Esophagus squamous epithelium (tissue), 5 donors: ENCODE measurements around the gene STK40. TPM values are rescaled to one million over a fixed set of nuclear protein-coding genes. Genes with fewer than 3 reads are reported as not detected.
A peak's percentile ranks its signal among the peaks of the same experiment; 100 is the strongest.

ENCODE experiments used
- DNase-seq: peaks from one replicate; lab custom pipeline; 2025; lab: John Stamatoyannopoulos, UW
- H3K27ac ChIP-seq, 4 donors: fragments of 200-600 bp; sonication (generic); one replicate each; pipeline ENCODE4 v1.5.1; 2016 to 2019; ENCODE audit warnings: mild to moderate bottlenecking in 1 of 4
- H3K27me3 ChIP-seq, 4 donors: fragments of 200-600 bp; sonication (generic); 1 replicate in 3 of 4; 2 replicates in 1 of 4; pipeline versions ENCODE4 v1.5.1 to v1.6.0; 2017 to 2021; ENCODE audit warnings: antibody characterized with exemption in 1 of 4
- H3K36me3 ChIP-seq, 3 donors: fragments of 200-600 bp; sonication (generic); one replicate each; pipeline ENCODE4 v1.5.1; 2016 to 2019
- H3K4me1 ChIP-seq, 3 donors: fragments of 200-600 bp; sonication (generic); one replicate each; pipeline ENCODE4 v1.5.1; 2017 to 2019
- H3K4me3 ChIP-seq, 4 donors: fragments of 200-600 bp; sonication (generic); 1 replicate in 3 of 4; 2 replicates in 1 of 4; pipeline ENCODE4 v1.5.1; 2016 to 2019; ENCODE audit warnings: mild to moderate bottlenecking in 2 of 4, moderate library complexity in 1 of 4
- H3K9me3 ChIP-seq, 3 donors: fragments of 200-600 bp; sonication (generic); one replicate each; pipeline ENCODE4 v1.5.1; 2016 to 2019
- CTCF ChIP-seq, 6 experiments: fragments of 450-650 bp in 4 of 6; fragments of 200-600 bp in 2 of 6; sonication (generic) in 2 of 6; IDR thresholded peaks; one replicate each; pipeline ENCODE4 v1.5.1; 2016 to 2019; ENCODE audit warnings: antibody characterized with exemption in 6 of 6, mild to moderate bottlenecking in 4 of 6, moderate library complexity in 4 of 6
- POLR2A ChIP-seq, 4 donors: fragments of 450-650 bp; IDR thresholded peaks; one replicate each; pipeline ENCODE4 v1.6.1; 2017; ENCODE audit warnings: antibody characterized with exemption in 4 of 4, mild to moderate bottlenecking in 4 of 4, moderate library complexity in 3 of 4
- WGBS, 2 donors: methylation state at CpG; one replicate each; pipeline ENCODE4 v1.1.5; 2018; 5-methylcytosine and 5-hydroxymethylcytosine counted together
- intact Hi-C: fragments of 100-400 bp; cut with DNase I; formaldehyde crosslinking; loops from one replicate; pipeline ENCODE4 v1.15.0; 2022
- total RNA-seq, 4 donors: library from RNA; depleted of rRNA; stranded (reverse); fragments of >200 nt; gene quantifications; one replicate each; pipeline ENCODE4 v1.1.0, GENCODE V29; 2016
- donor health status: DM: yes; HTN: yes; CAD: no.

Gene STK40
- total RNA-seq, 4 donors from 2014 or later: 34.5 to 59.7 (median 42.3) TPM

DNA sequence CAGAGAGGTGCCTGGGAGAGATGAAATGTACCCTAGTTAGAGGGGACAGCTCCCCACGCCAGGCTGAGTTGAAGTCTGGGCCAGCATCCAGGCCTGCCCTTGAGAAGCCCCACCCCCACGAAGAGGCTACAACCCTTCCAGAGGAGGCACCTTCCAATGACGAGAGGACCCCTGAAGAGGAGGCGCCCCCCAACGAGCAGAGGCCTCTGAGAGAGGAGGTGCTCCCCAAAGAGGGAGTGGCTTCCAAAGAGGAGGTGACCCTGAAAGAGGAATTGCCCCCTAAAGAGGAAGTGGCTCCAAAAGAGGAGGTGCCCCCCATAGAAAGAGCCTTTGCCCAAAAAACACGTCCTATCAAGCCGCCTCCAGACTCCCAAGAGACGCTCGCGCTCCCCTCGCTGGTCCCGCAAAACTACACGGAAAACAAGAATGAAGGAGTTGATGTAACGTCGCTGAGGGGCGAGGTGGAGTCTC lies 65.4 kb downstream of the STK40 start:
- H3K27me3 ChIP-seq: peaks cover 0 to 7% (median 0%) of the 10 kb centered on the region in 4 donors
- H3K9me3 ChIP-seq: no peaks in the 10 kb centered on the region
- 50 to 55% methylated on average over 3 to 9 of the region's 16 CpGs for WGBS, 2 donors
- intact Hi-C loops: no loop called here
- peaks cover 14 to 43% (median 26%) of the 10 kb centered on the region in 3 donors for H3K4me1 ChIP-seq
- no peaks in the 10 kb centered on the region for H3K36me3 ChIP-seq
- peak overlapping the region in 3 of 4 donors; percentile 35 to 85 (median 76) for H3K4me3 ChIP-seq
- no peak for TF ChIP-seq POLR2A (IDR thresholded peaks at IDR 0.05)
- TF ChIP-seq CTCF (IDR thresholded peaks at IDR 0.05): no peak
- peak overlapping the region in 3 of 4 donors; percentile 78 to 93 (median 91) for H3K27ac ChIP-seq
- no peak for DNase-seq

GRCh38 chr1:36309397-36309796 lies 76.3 kb downstream of the STK40 start:
- no peaks in the 10 kb centered on the region for H3K9me3 ChIP-seq
- peaks cover 0 to 24% (median 0%) of the 10 kb centered on the region in 3 donors for H3K36me3 ChIP-seq
- H3K4me1 ChIP-seq: peaks cover 16 to 25% (median 17%) of the 10 kb centered on the region in 3 donors
- no peak for DNase-seq
- TF ChIP-seq CTCF (IDR thresholded peaks at IDR 0.05) (no peak), POLR2A (IDR thresholded peaks at IDR 0.05) (no peak)
- intact Hi-C loops: no loop called here
- 95 to 100% methylated on average over 6 to 7 of the region's 7 CpGs for WGBS, 2 donors
- H3K27me3 ChIP-seq: no peaks in the 10 kb centered on the region
- H3K4me3 ChIP-seq: no peak overlapping the region
- H3K27ac ChIP-seq: no peak overlapping the region

DNA sequence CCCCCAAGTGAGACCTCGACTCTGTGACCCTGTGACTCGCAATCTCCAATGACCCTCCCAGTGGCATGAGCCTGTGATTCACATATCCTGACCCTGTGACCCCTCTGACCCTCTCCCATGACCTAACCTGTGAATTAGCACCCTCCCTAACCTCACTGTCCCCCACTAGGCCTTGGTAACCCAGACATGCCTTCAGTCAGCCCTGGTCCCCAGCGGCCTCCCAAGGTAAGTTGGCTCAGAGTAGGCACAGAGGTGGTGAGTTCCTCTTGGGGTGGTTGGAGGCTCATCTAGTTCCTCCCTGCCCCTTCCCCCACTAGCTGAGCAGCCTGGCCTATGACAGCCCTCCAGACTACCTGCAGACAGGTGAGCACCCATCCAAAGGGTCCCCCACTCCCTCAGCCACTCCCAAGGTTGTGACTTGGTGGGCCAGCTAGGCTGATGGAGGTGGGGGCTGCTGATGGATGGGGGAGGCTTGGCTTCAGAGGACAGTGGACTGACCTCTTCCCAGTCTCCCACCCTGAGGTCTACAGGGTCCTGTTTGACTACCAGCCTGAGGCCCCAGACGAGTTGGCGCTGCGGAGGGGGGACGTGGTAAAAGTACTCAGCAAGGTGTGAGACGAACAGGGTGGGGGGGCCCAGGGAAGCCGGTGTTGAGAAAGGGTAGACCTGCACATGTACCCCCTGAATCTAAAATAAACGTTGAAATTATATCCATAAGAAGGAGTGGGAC lies 78.0 kb downstream of the STK40 start:
- TF ChIP-seq CTCF (IDR thresholded peaks at IDR 0.05) (no peak), POLR2A (IDR thresholded peaks at IDR 0.05) (no peak)
- 89 to 96% methylated on average over 2 to 7 of the region's 10 CpGs for WGBS, 2 donors
- Histone ChIP-seq H3K4me3 (peak overlapping the region in 3 of 4 donors; percentile 58 to 93 (median 82)), H3K4me1 (peaks cover 16 to 25% (median 17%) of the 10 kb centered on the region in 3 donors), H3K27me3 (no peaks in the 10 kb centered on the region), H3K36me3 (peaks cover 0 to 40% (median 10%) of the 10 kb centered on the region in 3 donors), H3K27ac (peak overlapping the region in 1 of 4 donors; percentile 95), H3K9me3 (no peaks in the 10 kb centered on the region)
- intact Hi-C loops: no loop called here
- no peak for DNase-seq

DNA sequence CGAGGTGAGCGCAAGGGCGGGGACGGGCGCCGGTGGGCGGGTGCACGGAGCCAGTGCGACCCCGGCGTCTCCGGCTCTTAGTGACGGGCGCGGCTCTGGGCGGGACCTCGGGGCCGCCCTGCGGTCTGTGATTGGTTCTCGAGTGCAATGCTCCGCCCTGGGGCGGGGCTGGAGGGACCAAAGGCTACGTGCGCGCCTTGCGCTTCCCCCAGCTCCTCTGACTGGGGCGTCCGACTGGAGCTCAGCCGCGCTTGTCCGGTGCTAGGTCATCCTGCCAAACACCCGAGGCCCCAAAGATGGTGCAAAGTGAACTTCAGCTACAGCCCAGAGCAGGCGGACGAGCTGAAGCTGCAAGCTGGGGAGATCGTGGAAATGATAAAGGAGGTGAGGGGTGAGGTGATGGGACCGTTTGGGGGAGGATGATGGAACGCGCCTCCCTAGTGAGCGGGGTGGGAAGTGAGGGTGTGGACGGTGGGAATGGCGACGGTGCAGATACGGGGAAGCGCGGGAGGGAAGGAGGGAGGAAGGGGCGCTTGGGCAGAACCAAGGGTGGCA lies 78.7 kb downstream of the STK40 start:
- WGBS, 2 donors: 1 to 2% methylated on average over 21 to 32 of the region's 46 CpGs
- TF ChIP-seq POLR2A (IDR thresholded peaks at IDR 0.05) (peak in 2 of 4 donors; percentile 56 to 79), CTCF (IDR thresholded peaks at IDR 0.05) (no peak)
- no peak for DNase-seq
- intact Hi-C loops: no loop called here
- Histone ChIP-seq H3K9me3 (no peaks in the 10 kb centered on the region), H3K27me3 (no peaks in the 10 kb centered on the region), H3K36me3 (peaks cover 5 to 48% (median 18%) of the 10 kb centered on the region in 3 donors), H3K27ac (peak overlapping the region; percentile 87 to 97 (median 92)), H3K4me1 (peaks cover 16 to 25% (median 17%) of the 10 kb centered on the region in 3 donors), H3K4me3 (peak overlapping the region; percentile 58 to 93 (median 79))
